ENCODE results near the gene BAZ2B. TPM values are rescaled to one million over a fixed set of nuclear protein-coding genes. Genes with fewer than 3 reads are reported as not detected.

BAZ2B gene, protein sequence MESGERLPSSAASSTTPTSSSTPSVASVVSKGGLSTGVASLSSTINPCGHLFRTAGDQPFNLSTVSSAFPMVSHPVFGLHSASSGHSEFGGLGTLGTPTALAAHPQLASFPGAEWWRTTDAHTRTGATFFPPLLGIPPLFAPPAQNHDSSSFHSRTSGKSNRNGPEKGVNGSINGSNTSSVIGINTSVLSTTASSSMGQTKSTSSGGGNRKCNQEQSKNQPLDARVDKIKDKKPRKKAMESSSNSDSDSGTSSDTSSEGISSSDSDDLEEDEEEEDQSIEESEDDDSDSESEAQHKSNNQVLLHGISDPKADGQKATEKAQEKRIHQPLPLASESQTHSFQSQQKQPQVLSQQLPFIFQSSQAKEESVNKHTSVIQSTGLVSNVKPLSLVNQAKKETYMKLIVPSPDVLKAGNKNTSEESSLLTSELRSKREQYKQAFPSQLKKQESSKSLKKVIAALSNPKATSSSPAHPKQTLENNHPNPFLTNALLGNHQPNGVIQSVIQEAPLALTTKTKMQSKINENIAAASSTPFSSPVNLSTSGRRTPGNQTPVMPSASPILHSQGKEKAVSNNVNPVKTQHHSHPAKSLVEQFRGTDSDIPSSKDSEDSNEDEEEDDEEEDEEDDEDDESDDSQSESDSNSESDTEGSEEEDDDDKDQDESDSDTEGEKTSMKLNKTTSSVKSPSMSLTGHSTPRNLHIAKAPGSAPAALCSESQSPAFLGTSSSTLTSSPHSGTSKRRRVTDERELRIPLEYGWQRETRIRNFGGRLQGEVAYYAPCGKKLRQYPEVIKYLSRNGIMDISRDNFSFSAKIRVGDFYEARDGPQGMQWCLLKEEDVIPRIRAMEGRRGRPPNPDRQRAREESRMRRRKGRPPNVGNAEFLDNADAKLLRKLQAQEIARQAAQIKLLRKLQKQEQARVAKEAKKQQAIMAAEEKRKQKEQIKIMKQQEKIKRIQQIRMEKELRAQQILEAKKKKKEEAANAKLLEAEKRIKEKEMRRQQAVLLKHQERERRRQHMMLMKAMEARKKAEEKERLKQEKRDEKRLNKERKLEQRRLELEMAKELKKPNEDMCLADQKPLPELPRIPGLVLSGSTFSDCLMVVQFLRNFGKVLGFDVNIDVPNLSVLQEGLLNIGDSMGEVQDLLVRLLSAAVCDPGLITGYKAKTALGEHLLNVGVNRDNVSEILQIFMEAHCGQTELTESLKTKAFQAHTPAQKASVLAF (N-terminal part only)
- total RNA-seq, result 32.4 TPM
- long read RNA-seq, partial matches to known transcripts, result 0 of 10 reads
- long read RNA-seq, other reads (novel, unspliced or antisense), result 10 of 10 reads

DNA sequence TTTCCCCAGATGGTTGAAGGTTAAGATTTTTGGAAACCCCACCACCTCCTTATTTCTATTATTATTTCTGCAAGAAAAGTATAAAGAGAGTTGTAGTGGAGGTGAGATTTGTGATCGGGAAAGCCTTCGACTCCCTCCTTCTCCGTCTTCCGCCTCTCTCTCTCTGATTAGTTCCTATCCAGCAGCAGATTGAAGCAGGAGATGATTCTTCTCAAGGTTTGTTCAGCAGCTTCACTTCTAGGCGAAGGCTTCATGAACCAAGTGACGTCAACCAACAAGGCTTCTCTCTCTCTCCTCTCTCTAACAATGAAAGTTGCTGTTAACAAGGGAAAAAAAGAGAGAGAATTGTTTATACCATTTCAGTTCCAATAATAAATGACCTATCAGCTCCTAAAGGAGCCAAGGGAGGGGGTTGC, at the start of gene BAZ2B:
Gene BAZ2B, minus strand, starts transcription at position 263 of the 416 bp plus-strand sequence. CDS start 137,829 bp downstream, outside the sequence.
- TF ChIP-seq, protein P1, sequence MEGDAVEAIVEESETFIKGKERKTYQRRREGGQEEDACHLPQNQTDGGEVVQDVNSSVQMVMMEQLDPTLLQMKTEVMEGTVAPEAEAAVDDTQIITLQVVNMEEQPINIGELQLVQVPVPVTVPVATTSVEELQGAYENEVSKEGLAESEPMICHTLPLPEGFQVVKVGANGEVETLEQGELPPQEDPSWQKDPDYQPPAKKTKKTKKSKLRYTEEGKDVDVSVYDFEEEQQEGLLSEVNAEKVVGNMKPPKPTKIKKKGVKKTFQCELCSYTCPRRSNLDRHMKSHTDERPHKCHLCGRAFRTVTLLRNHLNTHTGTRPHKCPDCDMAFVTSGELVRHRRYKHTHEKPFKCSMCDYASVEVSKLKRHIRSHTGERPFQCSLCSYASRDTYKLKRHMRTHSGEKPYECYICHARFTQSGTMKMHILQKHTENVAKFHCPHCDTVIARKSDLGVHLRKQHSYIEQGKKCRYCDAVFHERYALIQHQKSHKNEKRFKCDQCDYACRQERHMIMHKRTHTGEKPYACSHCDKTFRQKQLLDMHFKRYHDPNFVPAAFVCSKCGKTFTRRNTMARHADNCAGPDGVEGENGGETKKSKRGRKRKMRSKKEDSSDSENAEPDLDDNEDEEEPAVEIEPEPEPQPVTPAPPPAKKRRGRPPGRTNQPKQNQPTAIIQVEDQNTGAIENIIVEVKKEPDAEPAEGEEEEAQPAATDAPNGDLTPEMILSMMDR (IDR thresholded peaks at IDR 0.05; ENCODE audit: borderline replicate concordance), result no peak
- peaks cover 48% of the 10 kb centered on the region for H3K4me1 ChIP-seq
- H3K27me3 ChIP-seq (ENCODE audit: low read depth), result no peaks in the 10 kb centered on the region
- intact Hi-C loops (cut with micrococcal nuclease), result no loop called here
- no peaks in the 10 kb centered on the region for H3K36me3 ChIP-seq
- peak within 1 kb of the TSS; percentile 80 for H3K4me3 ChIP-seq
- peak within 1 kb of the TSS; percentile 98 for H3K27ac ChIP-seq (replicated peaks)
- DNase-seq, result no peak
- H3K9me3 ChIP-seq (replicated peaks), result no peaks in the 10 kb centered on the region

DNA sequence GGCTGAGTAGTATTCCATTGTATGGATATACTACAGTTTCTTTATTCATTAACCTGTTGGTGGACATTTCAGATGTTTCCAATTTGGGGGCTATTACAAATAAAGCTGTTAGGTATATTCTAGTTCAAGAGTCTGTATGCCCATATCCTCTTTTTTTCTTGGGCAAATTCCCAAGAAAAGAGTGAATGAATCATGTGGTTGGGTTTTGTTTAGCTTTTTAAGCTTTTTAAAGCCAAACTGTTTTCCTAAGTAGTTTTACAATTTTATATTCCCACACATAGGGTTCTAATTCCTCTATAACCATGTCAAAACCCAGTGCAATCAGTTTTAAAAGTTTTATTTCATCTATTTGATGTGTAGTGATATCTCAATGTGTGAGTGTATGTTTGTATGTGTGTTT, 44.9 kb upstream of the BAZ2B start:
- TF ChIP-seq, protein P1 (IDR thresholded peaks at IDR 0.05; ENCODE audit: borderline replicate concordance), result no peak
- Histone ChIP-seq H3K9me3 (replicated peaks) (peaks cover 7% of the 10 kb centered on the region), H3K36me3 (peaks cover 2% of the 10 kb centered on the region), H3K4me1 (no peaks in the 10 kb centered on the region), H3K27ac (replicated peaks) (no peak overlapping the region), H3K4me3 (no peak overlapping the region), H3K27me3 (ENCODE audit: low read depth) (no peaks in the 10 kb centered on the region)
- DNase-seq, result no peak
- intact Hi-C loops (cut with micrococcal nuclease), result no loop called here

DNA sequence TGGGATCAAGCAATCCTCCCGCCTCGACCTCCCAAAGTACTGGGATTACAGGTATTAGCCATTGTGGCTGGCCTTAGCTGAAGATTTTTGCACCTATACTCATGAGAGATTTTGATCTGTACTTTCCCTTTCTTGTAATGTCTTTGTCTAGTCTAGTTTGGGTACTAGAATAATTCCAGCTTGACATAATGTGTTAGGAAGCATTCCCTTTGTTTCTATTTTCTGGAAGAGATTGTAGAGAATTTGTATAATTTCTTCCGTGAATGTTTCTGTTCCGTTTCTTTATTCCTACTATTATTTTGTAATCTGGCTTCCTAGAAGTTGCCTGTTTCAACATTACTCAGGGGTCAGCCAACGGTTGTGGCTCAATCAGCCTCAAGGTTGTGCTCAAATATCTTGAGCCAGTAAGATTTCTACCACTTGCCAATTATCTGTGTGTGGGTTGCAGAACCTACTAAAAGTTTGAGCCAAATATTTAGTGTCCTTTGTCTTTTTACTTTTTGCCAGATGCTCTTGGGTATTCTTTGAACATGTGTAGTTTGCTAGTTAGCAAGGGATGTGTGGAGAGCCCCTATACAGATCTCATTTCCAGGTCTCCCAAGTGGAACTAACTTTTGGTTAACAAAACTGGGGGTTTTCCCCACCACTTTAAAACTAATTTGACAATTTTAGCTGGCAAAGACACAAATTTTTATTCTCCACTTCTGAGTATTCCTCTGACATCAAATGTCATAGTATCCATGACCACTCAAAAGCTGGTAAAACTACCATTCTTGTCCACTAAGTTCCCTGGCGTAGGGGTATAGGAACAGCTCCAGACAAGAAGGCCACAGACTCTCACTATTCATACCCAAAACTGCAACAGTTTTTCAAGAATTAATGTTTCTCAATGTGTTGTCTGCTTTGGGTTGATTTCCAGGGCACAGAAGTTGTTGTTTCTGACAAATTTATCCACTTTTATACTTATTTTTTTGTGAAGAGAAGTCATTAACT, 42.8 kb upstream of the BAZ2B start:
- Histone ChIP-seq H3K4me3 (no peak overlapping the region), H3K4me1 (no peaks in the 10 kb centered on the region), H3K27ac (replicated peaks) (no peak overlapping the region), H3K36me3 (peaks cover 5% of the 10 kb centered on the region), H3K27me3 (ENCODE audit: low read depth) (no peaks in the 10 kb centered on the region), H3K9me3 (replicated peaks) (peaks cover 21% of the 10 kb centered on the region)
- intact Hi-C loops (cut with micrococcal nuclease), result no loop called here
- DNase-seq, result no peak
- TF ChIP-seq, protein P1 (IDR thresholded peaks at IDR 0.05; ENCODE audit: borderline replicate concordance), result no peak

DNA sequence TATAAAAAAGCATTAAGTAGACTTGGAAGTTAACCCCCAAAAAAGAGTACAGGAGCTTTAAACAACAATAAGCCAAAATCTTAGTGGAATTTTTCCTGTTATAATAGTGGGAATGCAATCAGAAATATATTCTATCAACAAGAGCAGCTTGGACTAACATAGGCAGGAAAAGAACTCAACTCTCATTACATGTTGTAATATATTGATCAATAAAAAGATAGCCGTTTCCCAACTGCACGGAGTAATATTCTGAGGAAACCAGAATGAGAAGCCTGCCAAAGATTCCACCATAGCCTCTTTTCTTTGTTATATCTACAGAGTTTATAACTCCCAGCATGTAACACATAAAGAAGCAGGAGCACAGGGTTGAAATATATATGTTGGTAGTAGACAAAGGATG, 37.6 kb upstream of the BAZ2B start:
- H3K27ac ChIP-seq (replicated peaks), result no peak overlapping the region
- H3K27me3 ChIP-seq (ENCODE audit: low read depth), result no peaks in the 10 kb centered on the region
- intact Hi-C loops (cut with micrococcal nuclease), result no loop called here
- peaks cover 21% of the 10 kb centered on the region for H3K9me3 ChIP-seq (replicated peaks)
- no peak for DNase-seq
- H3K4me1 ChIP-seq, result no peaks in the 10 kb centered on the region
- H3K4me3 ChIP-seq, result no peak overlapping the region
- TF ChIP-seq, protein P1 (IDR thresholded peaks at IDR 0.05; ENCODE audit: borderline replicate concordance), result no peak
- peaks cover 5% of the 10 kb centered on the region for H3K36me3 ChIP-seq

All from left ventricle myocardium inferior (tissue), 1 donor.